GM19397 (cell line): ENCODE data around the gene CXCL9.
"Not testable (repeated sequence)": the region's sequence is repeated elsewhere in the genome, so short reads cannot be mapped to it uniquely, and the experiment has no call there.

Experiments
- ATAC-seq: cut with Tn5 transposase; IDR thresholded peaks from one replicate; pipeline ENCODE4 v1.9.1; 2021; ENCODE audit warnings: mild to moderate bottlenecking, moderate library complexity; ENCODE audit not compliant: unreplicated experiment

Gene CXCL9

GRCh38 chr4:76007089-76007862, at the start of gene CXCL9:
TSS of gene CXCL9 (minus strand) at chr4:76007509. CDS start at chr4:76007449, 60 bp downstream.
- ATAC-seq = no peak

- no peak for ATAC-seq
Observed at GRCh38 chr4:76055421-76055820, 48.1 kb upstream of the CXCL9 start.

- ATAC-seq = peak; percentile 92
Observed at GRCh38 chr4:76055016-76055415, 47.7 kb upstream of the CXCL9 start.

- no peak for ATAC-seq
Observed at GRCh38 chr4:76053730-76054129, 46.4 kb upstream of the CXCL9 start.

- ATAC-seq = not testable (repeated sequence)
Observed at GRCh38 chr4:76050560-76051050, 43.3 kb upstream of the CXCL9 start.

GRCh38 chr4:76049860-76050416, 42.6 kb upstream of the CXCL9 start:
- ATAC-seq = not testable (repeated sequence)

- not testable (repeated sequence) for ATAC-seq
Observed at GRCh38 chr4:76044686-76045085, 37.4 kb upstream of the CXCL9 start.

GRCh38 chr4:76043306-76043705, 36.0 kb upstream of the CXCL9 start:
- ATAC-seq = not testable (repeated sequence)

- ATAC-seq = not testable (repeated sequence)
Observed at GRCh38 chr4:76042241-76042998, 35.1 kb upstream of the CXCL9 start.

GRCh38 chr4:76036855-76037254, 29.5 kb upstream of the CXCL9 start:
- no peak for ATAC-seq

- ATAC-seq = no peak
Observed at GRCh38 chr4:76035799-76036380, 28.6 kb upstream of the CXCL9 start, which contains the start of gene CXCL11. TSS of gene CXCL11 (minus strand) at chr4:76036070. CDS start at chr4:76035987, 83 bp downstream.

- ATAC-seq = no peak
Observed at GRCh38 chr4:76035141-76035540, 27.8 kb upstream of the CXCL9 start.

- ATAC-seq = no peak
Observed at GRCh38 chr4:76029300-76029699, 22.0 kb upstream of the CXCL9 start.

GRCh38 chr4:76028350-76028765, 21.0 kb upstream of the CXCL9 start:
- ATAC-seq = no peak

- ATAC-seq = no peak
Observed at GRCh38 chr4:76024065-76024464, 16.8 kb upstream of the CXCL9 start.

- no peak for ATAC-seq
Observed at GRCh38 chr4:76023389-76023788, 16.1 kb upstream of the CXCL9 start, which contains the start of gene CXCL10. TSS of gene CXCL10 (minus strand) at chr4:76023497. CDS start at chr4:76023431, 66 bp downstream.

- ATAC-seq = no peak
Observed at GRCh38 chr4:76022677-76023076, 15.4 kb upstream of the CXCL9 start.

GRCh38 chr4:76022031-76022430, 14.7 kb upstream of the CXCL9 start:
- ATAC-seq = no peak

- no peak for ATAC-seq
Observed at GRCh38 chr4:76017056-76017686, 9.9 kb upstream of the CXCL9 start.

- ATAC-seq = peak; percentile 61
Observed at GRCh38 chr4:76016393-76016792, 9.1 kb upstream of the CXCL9 start.
